Mesenchymal stem cell (in vitro differentiated cells and primary cell): ENCODE data around the gene ARHGEF3.
"Not testable (repeated sequence)": the region's sequence is repeated elsewhere in the genome, so short reads cannot be mapped to it uniquely, and the experiment has no call there.

ENCODE experiments used
- DNase-seq: peaks from one replicate; pipeline ENCODE4 v3.0.0-alpha.2; 2013
- H2AFZ ChIP-seq: one replicate; pipeline ENCODE4 v1.6.1; 2013; ENCODE audit warnings: low read depth, mild to moderate bottlenecking, control low read depth, inconsistent platforms, low read length, moderate library complexity
- H2AK5ac ChIP-seq: 2 replicates; pipeline ENCODE4 v1.6.1; 2013; ENCODE audit warnings: low read length, moderate library complexity, mild to moderate bottlenecking, inconsistent platforms; ENCODE audit not compliant: severe bottlenecking
- H2BK120ac ChIP-seq: one replicate; pipeline ENCODE4 v1.6.1; 2013; ENCODE audit warnings: low read depth, mild to moderate bottlenecking, inconsistent platforms, low read length, moderate library complexity
- H2BK12ac ChIP-seq, 2 experiments: one replicate each; pipeline ENCODE4 v1.6.1; 2013; ENCODE audit warnings: inconsistent platforms in 2 of 2, low read length in 2 of 2, mild to moderate bottlenecking in 2 of 2, moderate library complexity in 2 of 2, control low read depth in 1 of 2
- H2BK15ac ChIP-seq: one replicate; pipeline ENCODE4 v1.6.1; 2013; ENCODE audit warnings: mild to moderate bottlenecking, low read depth, inconsistent platforms; ENCODE audit not compliant: poor library complexity, severe bottlenecking
- H2BK5ac ChIP-seq: 2 replicates; pipeline ENCODE4 v1.6.1; 2013; ENCODE audit warnings: low read depth, mild to moderate bottlenecking, low read length, control low read depth, inconsistent platforms; ENCODE audit not compliant: poor library complexity, severe bottlenecking
- H3K14ac ChIP-seq, 2 experiments: one replicate each; pipeline ENCODE4 v1.6.1; 2013; ENCODE audit warnings: inconsistent platforms in 2 of 2, low read length in 2 of 2, control low read depth in 1 of 2, mild to moderate bottlenecking in 1 of 2, moderate library complexity in 1 of 2
- H3K18ac ChIP-seq, 2 experiments: one replicate each; pipeline ENCODE4 v1.6.1; 2013; ENCODE audit warnings: inconsistent platforms in 2 of 2, low read length in 2 of 2, control low read depth in 1 of 2, low read depth in 1 of 2, mild to moderate bottlenecking in 1 of 2
- H3K23ac ChIP-seq, 2 experiments: one replicate each; pipeline ENCODE4 v1.6.1; 2013; ENCODE audit warnings: inconsistent platforms in 2 of 2, low read length in 2 of 2, mild to moderate bottlenecking in 2 of 2, moderate library complexity in 2 of 2, control low read depth in 1 of 2
- H3K27ac ChIP-seq: 2 replicates; pipeline ENCODE4 v1.5.1; 2013; ENCODE audit warnings: mild to moderate bottlenecking, moderate library complexity, low read length, control low read depth, inconsistent platforms; ENCODE audit not compliant: poor library complexity, severe bottlenecking
- H3K27me3 ChIP-seq, 2 experiments: 2 replicates each; pipeline versions ENCODE4 v1.6.1 to v1.7.0; 2013; ENCODE audit warnings: low read length in 2 of 2, mild to moderate bottlenecking in 2 of 2, moderate library complexity in 2 of 2, control low read depth in 1 of 2, inconsistent platforms in 1 of 2; ENCODE audit not compliant: control insufficient read depth in 1 of 2, insufficient read depth in 1 of 2
- H3K36me3 ChIP-seq, 2 experiments: 2 replicates each; pipeline versions ENCODE4 v1.6.1 to v1.7.0; 2013; ENCODE audit warnings: low read length in 2 of 2, control low read depth in 1 of 2, inconsistent platforms in 1 of 2, low read depth in 1 of 2, mild to moderate bottlenecking in 1 of 2; ENCODE audit not compliant: insufficient read depth in 2 of 2, control insufficient read depth in 1 of 2
- H3K4ac ChIP-seq, 2 experiments: one replicate each; pipeline ENCODE4 v1.6.1; 2013; ENCODE audit warnings: inconsistent platforms in 2 of 2, low read length in 2 of 2, mild to moderate bottlenecking in 2 of 2, moderate library complexity in 2 of 2, control low read depth in 1 of 2, low read depth in 1 of 2
- H3K4me1 ChIP-seq: 2 replicates; pipeline ENCODE4 v1.6.1; 2013; ENCODE audit warnings: low read depth, low read length, control low read depth; ENCODE audit not compliant: control insufficient read depth, insufficient read depth
- H3K4me2 ChIP-seq: 2 replicates; pipeline ENCODE4 v1.6.1; 2013; ENCODE audit warnings: low read length, mild to moderate bottlenecking, inconsistent platforms; ENCODE audit not compliant: poor library complexity, severe bottlenecking
- H3K4me3 ChIP-seq, 2 experiments: 2 replicates each; pipeline versions ENCODE4 v1.5.1 to v1.7.0; 2013; ENCODE audit warnings: low read length in 2 of 2, mild to moderate bottlenecking in 2 of 2, control low read depth in 1 of 2, low read depth in 1 of 2; ENCODE audit not compliant: insufficient read depth in 1 of 2
- H3K79me1 ChIP-seq: replicated peaks from 2 replicates; pipeline ENCODE4 v1.6.1; 2013; ENCODE audit warnings: mild to moderate bottlenecking, control low read depth, low read length, inconsistent platforms; ENCODE audit not compliant: poor library complexity, severe bottlenecking
- H3K9ac ChIP-seq: 2 replicates; pipeline ENCODE4 v1.7.0; 2013; ENCODE audit warnings: mild to moderate bottlenecking, low read length, moderate library complexity
- H3K9me3 ChIP-seq: 2 replicates; pipeline ENCODE4 v1.7.0; 2013; ENCODE audit warnings: mild to moderate bottlenecking, low read length; ENCODE audit not compliant: control insufficient read depth
- H4K8ac ChIP-seq: one replicate; pipeline ENCODE4 v1.6.1; 2013; ENCODE audit warnings: inconsistent platforms, mild to moderate bottlenecking, low read length, moderate library complexity
- H4K91ac ChIP-seq: one replicate; pipeline ENCODE4 v1.6.1; 2013; ENCODE audit warnings: mild to moderate bottlenecking, low read length, inconsistent platforms
- WGBS: methylation state at CpG from one replicate; pipeline ENCODE4 v1.1.7; 2013; ENCODE audit warnings: mixed read lengths; 5-methylcytosine and 5-hydroxymethylcytosine counted together

ARHGEF3 gene

DNA sequence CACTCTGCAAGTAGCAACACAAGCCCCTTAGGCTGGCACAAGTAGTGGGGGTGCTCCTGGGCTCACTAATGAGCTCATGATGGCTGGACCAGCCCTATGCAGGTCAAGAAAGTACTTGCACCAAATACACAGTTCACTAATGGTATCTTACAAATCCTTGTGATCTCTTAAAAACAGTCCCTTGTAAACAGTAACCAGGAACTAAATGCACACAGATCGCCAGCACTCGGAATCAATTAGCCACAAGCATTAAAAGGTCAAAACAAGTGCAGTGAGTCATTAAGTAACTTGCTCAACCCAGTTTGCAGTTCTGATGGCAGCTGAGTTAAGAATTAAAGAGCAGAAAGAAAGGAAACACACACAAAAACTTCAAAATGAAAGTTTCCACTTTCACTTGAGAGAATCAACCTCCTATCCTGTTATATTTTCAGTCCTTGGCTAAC, 43.2 kb downstream of the ARHGEF3 start:
- no peaks in the 10 kb centered on the region for H3K27me3 ChIP-seq
- peak overlapping the region; percentile 21 for H3K27ac ChIP-seq
- H3K9me3 ChIP-seq, result no peaks in the 10 kb centered on the region
- peaks cover 0 to 17% of the 10 kb centered on the region in 2 experiments for H3K36me3 ChIP-seq
- no peaks in the 10 kb centered on the region for H3K79me1 ChIP-seq
- peak overlapping the region in 1 of 2 experiments; percentile 43 for H3K4me3 ChIP-seq
- no peak overlapping the region for H2BK120ac ChIP-seq
- H2BK5ac ChIP-seq, result no peak overlapping the region
- H4K8ac ChIP-seq, result no peak overlapping the region
- no peak overlapping the region for H3K14ac ChIP-seq
- H3K18ac ChIP-seq, result no peak overlapping the region
- H2BK12ac ChIP-seq, result no peak overlapping the region
- H2AFZ ChIP-seq, result no peak overlapping the region
- H2BK15ac ChIP-seq, result peak overlapping the region; percentile 55
- H3K4ac ChIP-seq, result no peak overlapping the region
- H3K4me2 ChIP-seq, result no peak overlapping the region
- DNase-seq, result peak; percentile 96
- peaks cover 4% of the 10 kb centered on the region for H3K4me1 ChIP-seq
- no peak overlapping the region for H4K91ac ChIP-seq
- H3K9ac ChIP-seq, result peak overlapping the region; percentile 94
- no peak overlapping the region for H2AK5ac ChIP-seq
- no peak overlapping the region for H3K23ac ChIP-seq
- 0% methylated on average over 2 of the region's 2 CpGs for WGBS

DNA sequence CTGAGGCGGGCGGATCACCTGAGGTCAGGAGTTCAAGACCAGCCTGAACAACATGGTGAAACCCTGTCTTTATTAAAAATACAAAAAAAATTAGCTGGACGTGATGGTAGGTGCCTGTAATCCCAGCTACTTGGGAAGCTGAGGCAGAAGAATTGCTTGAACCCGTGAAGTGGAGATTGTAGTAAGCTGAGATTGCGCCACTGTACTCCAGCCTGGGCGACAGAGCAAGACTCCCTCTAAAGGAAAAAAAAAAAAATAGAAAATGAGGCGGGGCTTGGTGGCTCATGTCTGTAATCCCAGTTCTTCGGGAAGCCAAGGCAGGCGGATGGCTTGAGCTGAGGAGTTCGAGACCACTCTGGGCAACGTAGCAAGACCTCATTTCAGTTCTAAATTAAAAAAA, 43.7 kb downstream of the ARHGEF3 start:
- not testable (repeated sequence) for H3K9me3 ChIP-seq, H3K79me1 ChIP-seq, H3K4me2 ChIP-seq, H2BK120ac ChIP-seq, H2AFZ ChIP-seq, H2BK15ac ChIP-seq, H3K4ac ChIP-seq, H3K14ac ChIP-seq, H4K91ac ChIP-seq, H2BK12ac ChIP-seq, H3K18ac ChIP-seq, H2BK5ac ChIP-seq, H3K23ac ChIP-seq, H2AK5ac ChIP-seq, DNase-seq, H4K8ac ChIP-seq, H3K27ac ChIP-seq, H3K4me3 ChIP-seq, H3K4me1 ChIP-seq, H3K27me3 ChIP-seq
- H3K36me3 ChIP-seq, result peaks cover 0 to 22% of the 10 kb centered on the region in 2 experiments
- WGBS, result 79% methylated on average over 4 of the region's 11 CpGs
- peak overlapping the region; percentile 94 for H3K9ac ChIP-seq

DNA sequence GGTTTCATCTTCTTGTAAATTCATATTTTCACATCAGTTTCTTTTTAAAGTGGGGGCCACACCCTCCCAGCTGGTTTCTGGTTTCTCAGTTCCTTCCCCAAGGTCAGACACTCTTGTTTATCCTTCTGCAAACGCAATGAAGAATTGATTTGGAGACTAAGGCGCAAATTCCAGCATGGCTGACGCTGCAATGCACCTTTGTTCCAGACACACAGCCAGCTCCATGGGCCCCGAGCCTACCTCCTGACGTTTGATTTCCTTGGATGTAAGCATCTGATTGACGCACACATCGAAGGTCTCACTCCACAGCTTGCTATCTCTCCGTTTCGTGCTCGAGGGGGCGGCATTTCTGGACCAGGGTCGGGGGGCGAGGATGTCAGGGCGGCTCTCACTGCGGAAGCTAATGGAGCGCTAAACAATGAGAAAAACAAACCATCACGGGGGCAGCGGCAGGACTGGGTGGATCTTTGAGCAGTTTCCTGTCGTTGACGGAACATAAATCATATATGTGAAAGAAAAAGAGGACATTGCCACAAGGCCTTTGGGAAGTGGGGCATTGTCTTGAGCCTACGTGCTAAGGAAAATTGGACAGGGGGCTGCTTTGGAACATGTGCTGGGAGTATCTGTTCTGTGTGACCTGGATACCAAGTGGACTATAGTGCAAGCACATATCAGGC, 46.9 kb downstream of the ARHGEF3 start:
- no peak overlapping the region for H3K4ac ChIP-seq
- H2BK15ac ChIP-seq, result no peak overlapping the region
- DNase-seq, result no peak
- H3K36me3 ChIP-seq, result peaks cover 0 to 50% of the 10 kb centered on the region in 2 experiments
- no peak overlapping the region for H3K4me2 ChIP-seq
- H2AK5ac ChIP-seq, result no peak overlapping the region
- H3K4me3 ChIP-seq, result no peak overlapping the region
- no peak overlapping the region for H4K8ac ChIP-seq
- no peak overlapping the region for H3K27ac ChIP-seq
- peaks cover 5% of the 10 kb centered on the region for H3K9me3 ChIP-seq
- H2BK5ac ChIP-seq, result no peak overlapping the region
- no peak overlapping the region for H2BK120ac ChIP-seq
- H3K79me1 ChIP-seq, result no peaks in the 10 kb centered on the region
- H2BK12ac ChIP-seq, result peak overlapping the region in 1 of 2 experiments; percentile 7
- H3K18ac ChIP-seq, result no peak overlapping the region
- 84% methylated on average over 21 of the region's 21 CpGs for WGBS
- no peak overlapping the region for H3K14ac ChIP-seq
- peaks cover 4% of the 10 kb centered on the region for H3K4me1 ChIP-seq
- H3K9ac ChIP-seq, result peak overlapping the region; percentile 66
- H3K27me3 ChIP-seq, result no peaks in the 10 kb centered on the region
- H3K23ac ChIP-seq, result no peak overlapping the region
- H2AFZ ChIP-seq, result no peak overlapping the region
- no peak overlapping the region for H4K91ac ChIP-seq

DNA sequence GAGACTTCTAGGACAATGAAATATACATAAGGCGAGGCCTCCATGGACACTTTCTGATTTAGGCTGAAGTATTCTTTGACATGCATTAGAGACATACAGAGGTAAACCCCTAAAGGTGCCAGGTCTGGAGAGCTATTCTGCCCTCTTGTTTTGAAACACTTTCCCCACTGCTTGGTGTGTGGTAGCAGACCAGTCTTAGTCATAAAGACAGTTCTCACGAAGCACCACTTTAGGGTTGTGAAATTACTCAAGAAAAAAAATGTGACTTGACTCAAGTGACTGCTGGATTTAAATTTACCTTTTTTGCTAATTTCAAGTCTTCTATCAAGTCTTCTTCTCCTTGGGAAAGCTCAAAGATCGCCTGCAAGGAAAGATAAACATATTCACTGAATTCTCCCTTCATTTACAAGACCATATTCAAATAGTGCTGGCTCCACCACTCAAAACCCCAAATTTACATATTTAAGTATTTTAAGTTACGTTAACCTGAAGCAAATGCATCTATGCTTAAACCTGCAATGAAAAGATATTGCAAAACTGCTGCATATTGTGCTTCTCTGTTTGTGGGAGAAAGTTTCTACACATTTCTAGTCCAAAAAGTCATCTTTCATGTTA, 48.4 kb downstream of the ARHGEF3 start:
- no peak overlapping the region for H3K23ac ChIP-seq
- no peak overlapping the region for H4K8ac ChIP-seq
- no peak overlapping the region for H3K4ac ChIP-seq
- no peak overlapping the region for H3K27ac ChIP-seq
- H3K9ac ChIP-seq, result no peak overlapping the region
- H3K27me3 ChIP-seq, result no peaks in the 10 kb centered on the region
- H4K91ac ChIP-seq, result no peak overlapping the region
- no peak overlapping the region for H3K4me3 ChIP-seq
- H2BK5ac ChIP-seq, result no peak overlapping the region
- H3K9me3 ChIP-seq, result peaks cover 15% of the 10 kb centered on the region
- H2BK120ac ChIP-seq, result no peak overlapping the region
- H3K79me1 ChIP-seq, result no peaks in the 10 kb centered on the region
- WGBS, result 74% methylated on average over 4 of the region's 4 CpGs
- H3K14ac ChIP-seq, result no peak overlapping the region
- no peak overlapping the region for H2AFZ ChIP-seq
- peaks cover 3% of the 10 kb centered on the region for H3K4me1 ChIP-seq
- H3K4me2 ChIP-seq, result no peak overlapping the region
- H2BK12ac ChIP-seq, result no peak overlapping the region
- H2AK5ac ChIP-seq, result no peak overlapping the region
- peak; percentile 62 for DNase-seq
- no peak overlapping the region for H2BK15ac ChIP-seq
- H3K18ac ChIP-seq, result no peak overlapping the region
- H3K36me3 ChIP-seq, result peaks cover 0 to 65% of the 10 kb centered on the region in 2 experiments
